M059J (cell line): ENCODE measurements around the gene EPS8L3. TPM values are rescaled to one million over a fixed set of nuclear protein-coding genes. Genes with fewer than 3 reads are reported as not detected.
"Not testable (repeated sequence)": the region's sequence is repeated elsewhere in the genome, so short reads cannot be mapped to it uniquely, and the experiment has no call there.

Experiments
- DNase-seq: peaks from one replicate; pipeline ENCODE4 v3.0.0-alpha.2; 2012; ENCODE audit warnings: low read depth
- total RNA-seq: library from RNA; depleted of rRNA; stranded (reverse); fragments of >200 nt; shearing (Covaris generic); gene quantifications from 2 replicates; pipeline ENCODE4 v1.2.3, GENCODE V29; 2014; rRNA removed

Gene EPS8L3
- total RNA-seq, 1 experiment from 2014 or later = not detected

DNA sequence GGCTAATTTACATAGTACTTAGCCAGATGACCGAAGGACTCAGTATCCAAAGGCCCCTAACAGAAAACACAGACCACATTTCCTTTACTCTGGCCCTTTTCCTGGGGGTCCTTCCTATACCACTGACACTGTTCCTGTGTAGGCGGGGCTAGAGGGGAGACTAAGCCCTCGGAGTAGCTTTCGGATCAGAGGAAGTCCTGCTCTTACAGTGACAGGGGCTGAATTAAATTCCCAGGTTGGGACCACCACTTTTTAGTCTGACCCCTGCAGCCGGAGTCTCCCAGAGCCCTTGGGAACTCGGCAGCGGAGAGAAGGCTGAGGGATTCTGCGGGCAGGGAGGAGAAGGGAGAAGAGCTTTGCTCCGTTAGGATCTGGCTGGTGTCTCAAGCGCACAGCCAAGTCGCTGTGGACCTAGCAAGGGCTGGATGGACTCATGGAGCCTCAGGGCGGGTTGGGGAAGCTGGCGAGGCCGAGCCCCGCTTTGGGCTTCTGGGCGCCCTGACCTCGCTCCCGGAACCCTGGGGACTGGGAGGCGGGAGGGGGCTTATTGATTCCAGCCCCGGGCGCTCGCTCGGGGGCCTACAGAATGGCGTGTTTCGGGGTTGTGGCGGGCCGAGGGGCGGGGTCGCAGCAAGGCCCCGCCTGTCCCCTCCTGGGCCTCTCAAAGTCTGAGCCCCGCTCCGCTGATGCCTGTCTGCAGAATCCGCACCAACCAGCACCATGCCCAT lies 52.0 kb downstream of the EPS8L3 start, which contains the start of gene GSTM5:
GSTM5 (plus strand) TSS at position 659 of the 728 bp plus-strand sequence; CDS start at position 721, 62 bp downstream.
- not testable (repeated sequence) for DNase-seq

DNA sequence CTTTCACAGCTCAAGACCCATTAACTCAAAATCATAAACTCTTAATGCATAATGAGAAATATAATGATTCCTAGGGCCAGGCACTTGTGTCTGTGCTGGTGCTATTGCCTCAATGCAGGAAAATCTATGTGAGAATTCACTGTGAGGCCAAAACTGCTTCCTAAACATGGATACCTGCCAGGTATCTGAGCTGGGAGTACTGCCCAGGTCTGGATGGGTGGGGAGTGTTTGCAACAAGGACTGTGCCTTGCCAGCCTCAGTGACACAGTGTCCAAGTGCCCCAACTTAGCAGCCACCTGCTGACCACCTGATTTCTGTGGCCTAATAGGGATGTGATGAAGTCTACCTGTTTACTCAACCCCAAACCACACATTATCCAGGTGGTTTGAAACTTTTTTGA lies 53.9 kb downstream of the EPS8L3 start:
- DNase-seq = not testable (repeated sequence)

DNA sequence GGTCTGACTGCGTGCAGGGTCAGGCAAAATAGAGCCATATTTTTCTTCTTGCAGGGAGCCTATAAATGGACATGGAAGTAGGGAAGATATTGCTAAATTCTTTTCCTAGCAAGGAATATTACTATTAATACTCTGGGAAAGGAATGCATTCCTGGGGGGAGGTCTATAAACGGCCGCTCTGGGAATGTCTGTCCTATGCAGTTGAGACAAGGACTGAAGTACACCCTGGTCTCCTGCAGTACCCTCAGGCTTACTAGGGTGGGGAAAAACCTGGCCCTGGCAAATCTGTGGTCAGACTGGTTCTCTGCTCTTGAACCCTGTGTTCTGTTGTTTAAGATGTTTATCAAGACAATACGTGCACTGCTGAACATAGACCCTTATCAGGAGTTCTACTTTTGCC lies 54.8 kb downstream of the EPS8L3 start:
- not testable (repeated sequence) for DNase-seq

DNA sequence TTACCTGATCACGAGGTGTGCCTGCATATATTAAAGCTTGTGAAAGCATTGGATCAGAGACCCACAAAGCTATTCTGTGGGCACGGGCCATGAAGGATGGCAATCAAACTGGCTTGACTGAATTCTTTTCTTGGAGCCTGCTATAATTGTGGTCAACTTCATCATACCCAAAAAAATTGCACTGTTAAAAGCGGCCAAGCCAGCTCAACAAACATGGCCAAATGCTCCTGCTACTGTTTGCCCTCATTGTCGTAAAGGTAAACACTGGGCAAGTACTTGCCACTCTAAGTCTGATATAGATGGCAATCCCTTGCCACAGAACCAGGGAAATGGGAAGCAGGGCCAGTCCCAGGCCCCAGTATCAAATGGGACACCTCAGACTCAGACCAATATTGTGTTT lies 58.3 kb downstream of the EPS8L3 start:
- no peak for DNase-seq

GRCh38 chr1:109704173-109704572 lies 59.5 kb downstream of the EPS8L3 start:
- DNase-seq = no peak

GRCh38 chr1:109702940-109703339 lies 60.8 kb downstream of the EPS8L3 start:
- DNase-seq = not testable (repeated sequence)

Other genes with a start within 250 kb of the EPS8L3 start
- not detected in 2 replicates for gene GPR61, start 224.1 kb downstream of the EPS8L3 start, total RNA-seq
- 11.1 and 14.8 TPM in 2 replicates for gene GNAI3, start 215.3 kb downstream of the EPS8L3 start, total RNA-seq
- gene GNAT2, start 144.3 kb downstream of the EPS8L3 start, total RNA-seq = 0.12 TPM in 1 of 2 replicates, not detected in the other
- 86.0 and 106 TPM in 2 replicates for gene AMPD2, start 144.1 kb downstream of the EPS8L3 start, total RNA-seq
- gene GSTM4, start 107.8 kb downstream of the EPS8L3 start, total RNA-seq = 23.8 and 37.4 TPM in 2 replicates
- gene GSTM2, start 95.9 kb downstream of the EPS8L3 start, total RNA-seq = 10.7 and 17.4 TPM in 2 replicates
- gene GSTM1, start 76.1 kb downstream of the EPS8L3 start, total RNA-seq = not detected in 2 replicates
- not detected in 2 replicates for gene GSTM5, start 51.7 kb downstream of the EPS8L3 start, total RNA-seq
- 159 and 216 TPM in 2 replicates for gene GSTM3, start 22.9 kb downstream of the EPS8L3 start, total RNA-seq
- 92.8 and 118 TPM in 2 replicates for gene CSF1, start 146.9 kb upstream of the EPS8L3 start, total RNA-seq
- gene AHCYL1, start 220.8 kb upstream of the EPS8L3 start, total RNA-seq = 40.6 and 64.3 TPM in 2 replicates